HepG2 (cell line): ENCODE results near the gene ASF1B. TPM values are rescaled to one million over a fixed set of nuclear protein-coding genes. Genes with fewer than 3 reads are reported as not detected.

Source experiments
- FLYWCH1 ChIP-seq: sonication (generic); formaldehyde crosslinking; IDR thresholded peaks from 2 replicates; pipeline ENCODE4 v1.8.1; 2023; ENCODE audit warnings: mild to moderate bottlenecking, missing genetic modification reagents
- NFE2L1 ChIP-seq: sonication (generic); formaldehyde crosslinking; IDR thresholded peaks from 2 replicates; pipeline ENCODE4 v1.4.0; 2020; ENCODE audit warnings: missing genetic modification reagents, mild to moderate bottlenecking, borderline replicate concordance
- RBAK ChIP-seq: sonication (generic); formaldehyde crosslinking; IDR thresholded peaks from 2 replicates; pipeline ENCODE4 v1.5.1; 2020; ENCODE audit warnings: mild to moderate bottlenecking, missing genetic modification reagents
- TBL1XR1 ChIP-seq: fragments of 150-350 bp; IDR thresholded peaks from 2 replicates; pipeline ENCODE4 v1.6.1; 2014; ENCODE audit warnings: borderline replicate concordance, low read length; ENCODE audit not compliant: partially characterized antibody
- ZNF552 ChIP-seq: sonication (generic); formaldehyde crosslinking; IDR thresholded peaks from 2 replicates; pipeline ENCODE4 v1.9.0; 2022; ENCODE audit warnings: missing genetic modification reagents, mild to moderate bottlenecking, borderline replicate concordance
- ZNF644 ChIP-seq: IDR thresholded peaks from 2 replicates; pipeline ENCODE4 v1.6.1; 2016; ENCODE audit warnings: low read depth
- polyA plus RNA-seq, 8 experiments: library from polyadenylated mRNA; depleted of rRNA in 3 of 8; stranded (reverse) in 7 of 8; unstranded in 1 of 8; fragments of >200 nt; fragmentation: Illumina TruSeq in 4 of 8; extraction: Trizol in 4 of 8; gene quantifications; 2 replicates each; pipeline versions ENCODE4 v1.2.1 to v1.2.3, GENCODE V29; 2011 to 2016; ENCODE audit warnings: low read depth in 4 of 8, missing spikeins in 1 of 8, mixed read lengths in 1 of 8; ENCODE audit not compliant: insufficient read depth in 1 of 8
- total RNA-seq, 5 experiments: library from RNA; depleted of rRNA; stranded (reverse); fragments of >200 nt; fragmentation: Illumina TruSeq; extraction: Trizol; gene quantifications; 2 replicates each; pipeline ENCODE4 v1.2.3, GENCODE V29; 2016; ENCODE audit warnings: low read depth in 1 of 5
- TF ChIP-seq, protein P1 (sequence below): sonication (generic); formaldehyde crosslinking; IDR thresholded peaks from 2 replicates; pipeline ENCODE4 v1.4.0; 2020; ENCODE audit warnings: low read depth, missing genetic modification reagents
- TF ChIP-seq, protein P2 (sequence below): sonication (generic); formaldehyde crosslinking; IDR thresholded peaks from 2 replicates; pipeline ENCODE4 v1.5.0; 2020; ENCODE audit warnings: missing genetic modification reagents
- TF ChIP-seq, protein P3 (sequence below): sonication (generic); formaldehyde crosslinking; IDR thresholded peaks from 2 replicates; pipeline ENCODE4 v1.4.0; 2020; ENCODE audit warnings: missing genetic modification reagents
- TF ChIP-seq, protein P4 (sequence below): IDR thresholded peaks from 2 replicates; pipeline ENCODE4 v1.6.1; 2012; ENCODE audit warnings: low read length, improper control_type of control experiment
- TF ChIP-seq, protein P5 (sequence below): sonication (generic); formaldehyde crosslinking; IDR thresholded peaks from 2 replicates; pipeline ENCODE4 v1.8.0; 2022; ENCODE audit warnings: missing genetic modification reagents, mild to moderate bottlenecking, borderline replicate concordance

The ASF1B gene
- total and polyA plus RNA-seq, 2 of the 13 experiments (the other 11 are each of a cell fraction or from before 2014, with no cell fraction given): 18.2 to 24.8 TPM

DNA sequence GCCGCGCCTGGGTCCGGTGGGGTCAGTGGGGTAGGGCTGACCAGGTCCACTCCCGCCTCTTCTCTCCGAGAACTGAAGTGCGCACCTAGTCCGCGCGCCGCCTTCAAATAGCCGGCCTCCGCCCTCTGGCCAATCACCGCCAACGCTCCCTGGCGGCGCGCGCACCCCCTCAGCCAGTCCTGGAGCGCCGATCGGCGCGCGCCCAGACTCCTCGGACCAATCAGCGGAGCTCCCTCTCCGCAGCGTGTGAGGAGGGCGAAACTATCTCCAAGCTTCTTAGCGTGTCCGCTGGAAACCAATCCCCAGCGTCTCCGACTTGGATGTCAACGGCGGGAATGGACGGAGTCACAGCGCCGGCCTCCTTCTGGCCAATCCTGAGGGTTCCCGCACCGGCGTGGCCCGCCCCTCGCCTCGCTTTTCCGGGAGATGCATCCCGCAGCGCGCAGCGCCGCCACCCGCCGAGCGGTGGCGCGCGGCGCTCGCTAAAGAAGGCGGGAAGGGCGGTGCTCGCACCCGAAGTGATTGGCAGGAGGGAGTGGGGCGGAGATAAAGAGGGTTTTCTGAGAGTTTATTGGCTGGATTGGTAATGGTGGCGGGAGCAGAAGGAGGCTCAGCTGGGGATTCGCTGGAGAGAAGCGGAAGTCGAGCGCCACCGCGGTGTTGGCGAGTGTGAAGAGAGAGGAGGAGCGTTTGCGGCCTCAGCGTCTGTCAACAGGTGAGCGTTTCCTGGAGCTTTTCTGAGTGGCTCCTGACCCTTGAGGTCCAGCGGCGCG is at the start of gene ASF1B (continued):
- TF ChIP-seq, protein P1, sequence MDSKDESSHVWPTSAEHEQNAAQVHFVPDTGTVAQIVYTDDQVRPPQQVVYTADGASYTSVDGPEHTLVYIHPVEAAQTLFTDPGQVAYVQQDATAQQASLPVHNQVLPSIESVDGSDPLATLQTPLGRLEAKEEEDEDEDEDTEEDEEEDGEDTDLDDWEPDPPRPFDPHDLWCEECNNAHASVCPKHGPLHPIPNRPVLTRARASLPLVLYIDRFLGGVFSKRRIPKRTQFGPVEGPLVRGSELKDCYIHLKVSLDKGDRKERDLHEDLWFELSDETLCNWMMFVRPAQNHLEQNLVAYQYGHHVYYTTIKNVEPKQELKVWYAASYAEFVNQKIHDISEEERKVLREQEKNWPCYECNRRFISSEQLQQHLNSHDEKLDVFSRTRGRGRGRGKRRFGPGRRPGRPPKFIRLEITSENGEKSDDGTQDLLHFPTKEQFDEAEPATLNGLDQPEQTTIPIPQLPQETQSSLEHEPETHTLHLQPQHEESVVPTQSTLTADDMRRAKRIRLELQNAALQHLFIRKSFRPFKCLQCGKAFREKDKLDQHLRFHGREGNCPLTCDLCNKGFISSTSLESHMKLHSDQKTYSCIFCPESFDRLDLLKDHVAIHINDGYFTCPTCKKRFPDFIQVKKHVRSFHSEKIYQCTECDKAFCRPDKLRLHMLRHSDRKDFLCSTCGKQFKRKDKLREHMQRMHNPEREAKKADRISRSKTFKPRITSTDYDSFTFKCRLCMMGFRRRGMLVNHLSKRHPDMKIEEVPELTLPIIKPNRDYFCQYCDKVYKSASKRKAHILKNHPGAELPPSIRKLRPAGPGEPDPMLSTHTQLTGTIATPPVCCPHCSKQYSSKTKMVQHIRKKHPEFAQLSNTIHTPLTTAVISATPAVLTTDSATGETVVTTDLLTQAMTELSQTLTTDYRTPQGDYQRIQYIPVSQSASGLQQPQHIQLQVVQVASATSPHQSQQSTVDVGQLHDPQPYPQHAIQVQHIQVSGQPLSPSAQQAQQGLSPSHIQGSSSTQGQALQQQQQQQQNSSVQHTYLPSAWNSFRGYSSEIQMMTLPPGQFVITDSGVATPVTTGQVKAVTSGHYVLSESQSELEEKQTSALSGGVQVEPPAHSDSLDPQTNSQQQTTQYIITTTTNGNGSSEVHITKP (CRISPR knock-in tag): peak; percentile 31; the same call in 1 of the 2 replicates
- TF ChIP-seq, protein P2, sequence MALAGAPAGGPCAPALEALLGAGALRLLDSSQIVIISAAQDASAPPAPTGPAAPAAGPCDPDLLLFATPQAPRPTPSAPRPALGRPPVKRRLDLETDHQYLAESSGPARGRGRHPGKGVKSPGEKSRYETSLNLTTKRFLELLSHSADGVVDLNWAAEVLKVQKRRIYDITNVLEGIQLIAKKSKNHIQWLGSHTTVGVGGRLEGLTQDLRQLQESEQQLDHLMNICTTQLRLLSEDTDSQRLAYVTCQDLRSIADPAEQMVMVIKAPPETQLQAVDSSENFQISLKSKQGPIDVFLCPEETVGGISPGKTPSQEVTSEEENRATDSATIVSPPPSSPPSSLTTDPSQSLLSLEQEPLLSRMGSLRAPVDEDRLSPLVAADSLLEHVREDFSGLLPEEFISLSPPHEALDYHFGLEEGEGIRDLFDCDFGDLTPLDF (CRISPR knock-in tag): peak; percentile 99
- TF ChIP-seq ZNF644 (CRISPR knock-in tag): no peak
- TF ChIP-seq, protein P3, sequence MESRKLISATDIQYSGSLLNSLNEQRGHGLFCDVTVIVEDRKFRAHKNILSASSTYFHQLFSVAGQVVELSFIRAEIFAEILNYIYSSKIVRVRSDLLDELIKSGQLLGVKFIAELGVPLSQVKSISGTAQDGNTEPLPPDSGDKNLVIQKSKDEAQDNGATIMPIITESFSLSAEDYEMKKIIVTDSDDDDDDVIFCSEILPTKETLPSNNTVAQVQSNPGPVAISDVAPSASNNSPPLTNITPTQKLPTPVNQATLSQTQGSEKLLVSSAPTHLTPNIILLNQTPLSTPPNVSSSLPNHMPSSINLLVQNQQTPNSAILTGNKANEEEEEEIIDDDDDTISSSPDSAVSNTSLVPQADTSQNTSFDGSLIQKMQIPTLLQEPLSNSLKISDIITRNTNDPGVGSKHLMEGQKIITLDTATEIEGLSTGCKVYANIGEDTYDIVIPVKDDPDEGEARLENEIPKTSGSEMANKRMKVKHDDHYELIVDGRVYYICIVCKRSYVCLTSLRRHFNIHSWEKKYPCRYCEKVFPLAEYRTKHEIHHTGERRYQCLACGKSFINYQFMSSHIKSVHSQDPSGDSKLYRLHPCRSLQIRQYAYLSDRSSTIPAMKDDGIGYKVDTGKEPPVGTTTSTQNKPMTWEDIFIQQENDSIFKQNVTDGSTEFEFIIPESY (CRISPR knock-in tag): no peak
- no peak for TF ChIP-seq ZNF552
- TF ChIP-seq TBL1XR1: no peak
- 0 out of 2 replicates have a peak, but pooled peaks have one; percentile 46 for TF ChIP-seq FLYWCH1 (CRISPR knock-in tag)
- TF ChIP-seq RBAK (CRISPR knock-in tag): no peak
- TF ChIP-seq, protein P4, sequence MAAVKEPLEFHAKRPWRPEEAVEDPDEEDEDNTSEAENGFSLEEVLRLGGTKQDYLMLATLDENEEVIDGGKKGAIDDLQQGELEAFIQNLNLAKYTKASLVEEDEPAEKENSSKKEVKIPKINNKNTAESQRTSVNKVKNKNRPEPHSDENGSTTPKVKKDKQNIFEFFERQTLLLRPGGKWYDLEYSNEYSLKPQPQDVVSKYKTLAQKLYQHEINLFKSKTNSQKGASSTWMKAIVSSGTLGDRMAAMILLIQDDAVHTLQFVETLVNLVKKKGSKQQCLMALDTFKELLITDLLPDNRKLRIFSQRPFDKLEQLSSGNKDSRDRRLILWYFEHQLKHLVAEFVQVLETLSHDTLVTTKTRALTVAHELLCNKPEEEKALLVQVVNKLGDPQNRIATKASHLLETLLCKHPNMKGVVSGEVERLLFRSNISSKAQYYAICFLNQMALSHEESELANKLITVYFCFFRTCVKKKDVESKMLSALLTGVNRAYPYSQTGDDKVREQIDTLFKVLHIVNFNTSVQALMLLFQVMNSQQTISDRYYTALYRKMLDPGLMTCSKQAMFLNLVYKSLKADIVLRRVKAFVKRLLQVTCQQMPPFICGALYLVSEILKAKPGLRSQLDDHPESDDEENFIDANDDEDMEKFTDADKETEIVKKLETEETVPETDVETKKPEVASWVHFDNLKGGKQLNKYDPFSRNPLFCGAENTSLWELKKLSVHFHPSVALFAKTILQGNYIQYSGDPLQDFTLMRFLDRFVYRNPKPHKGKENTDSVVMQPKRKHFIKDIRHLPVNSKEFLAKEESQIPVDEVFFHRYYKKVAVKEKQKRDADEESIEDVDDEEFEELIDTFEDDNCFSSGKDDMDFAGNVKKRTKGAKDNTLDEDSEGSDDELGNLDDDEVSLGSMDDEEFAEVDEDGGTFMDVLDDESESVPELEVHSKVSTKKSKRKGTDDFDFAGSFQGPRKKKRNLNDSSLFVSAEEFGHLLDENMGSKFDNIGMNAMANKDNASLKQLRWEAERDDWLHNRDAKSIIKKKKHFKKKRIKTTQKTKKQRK: no peak
- TF ChIP-seq, protein P5, sequence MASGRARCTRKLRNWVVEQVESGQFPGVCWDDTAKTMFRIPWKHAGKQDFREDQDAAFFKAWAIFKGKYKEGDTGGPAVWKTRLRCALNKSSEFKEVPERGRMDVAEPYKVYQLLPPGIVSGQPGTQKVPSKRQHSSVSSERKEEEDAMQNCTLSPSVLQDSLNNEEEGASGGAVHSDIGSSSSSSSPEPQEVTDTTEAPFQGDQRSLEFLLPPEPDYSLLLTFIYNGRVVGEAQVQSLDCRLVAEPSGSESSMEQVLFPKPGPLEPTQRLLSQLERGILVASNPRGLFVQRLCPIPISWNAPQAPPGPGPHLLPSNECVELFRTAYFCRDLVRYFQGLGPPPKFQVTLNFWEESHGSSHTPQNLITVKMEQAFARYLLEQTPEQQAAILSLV (CRISPR knock-in tag): peak; percentile 47; the same call in 1 of the 2 replicates
- no peak for TF ChIP-seq NFE2L1
